HepG2 (cell line): Measurements from ENCODE around the gene NPAS2. TPM values are rescaled to one million over a fixed set of nuclear protein-coding genes. Genes with fewer than 3 reads are reported as not detected.

Source experiments
- ATAC-seq: fragments of 200-7000 bp; cut with Tn5 transposase; 3 replicates; pipeline ENCODE4 v1.9.1; 2020; ENCODE audit warnings: mild to moderate bottlenecking, moderate library complexity
- BruUV-seq: library from RNA; stranded (reverse); fragments of 400-500 nt; replicated peaks from 2 replicates; lab custom pipeline; 2021; lab: Mats Ljungman, UMichigan
- CTCF ChIA-PET: fragments of 300-600 bp; formaldehyde crosslinking; extraction: SDS; loops from one replicate; lab custom pipeline; 2021; ENCODE audit warnings: low total read pairs, inconsistent platforms, low intra/inter-chr PET ratio; lab: Yijun Ruan, JAX
- POLR2A ChIA-PET: fragments of 350-600 bp; sonication (Branson Sonifier 250); formaldehyde crosslinking; loops from one replicate; lab custom pipeline; 2020; ENCODE audit warnings: antibody characterized with exemption, inconsistent platforms; lab: Yijun Ruan, JAX
- DNase-seq: peaks from one replicate; pipeline ENCODE4 v3.0.0-alpha.2; 2015; ENCODE audit warnings: low spot score
- FAIRE-seq: peaks from 3 replicates; lab custom pipeline; 2011; peaks lifted over from hg19 to GRCh38; lab: Jason Lieb, UNC
- H2AFZ ChIP-seq: one replicate; pipeline ENCODE4 v1.6.1; 2011; ENCODE audit warnings: low read length, inconsistent platforms
- H3K27ac ChIP-seq: fragments of 300-600 bp; 3 replicates; pipeline ENCODE4 v1.8.0; 2011; ENCODE audit warnings: mixed run types, mild to moderate bottlenecking, mixed read lengths, low read length, inconsistent platforms; ENCODE audit not compliant: insufficient read depth; ENCODE audit errors: extremely low read length
- H3K27me3 ChIP-seq, 2 experiments: fragments of 200-600 bp in 1 of 2; 2 replicates in 1 of 2; 3 replicates in 1 of 2; pipeline versions ENCODE4 v1.6.0 to v1.8.0; 2011; ENCODE audit warnings: low read length in 2 of 2, mild to moderate bottlenecking in 2 of 2, moderate library complexity in 2 of 2, inconsistent platforms in 1 of 2; ENCODE audit not compliant: insufficient read depth in 2 of 2, control insufficient read depth in 1 of 2
- H3K36me3 ChIP-seq, 2 experiments: fragments of 200-600 bp in 1 of 2; replicated peaks in 1 of 2; 2 replicates in 1 of 2; 3 replicates in 1 of 2; pipeline versions ENCODE4 v1.5.1 to v1.8.0; 2011; ENCODE audit warnings: low read length in 2 of 2, inconsistent platforms in 1 of 2; ENCODE audit not compliant: insufficient read depth in 2 of 2, control insufficient read depth in 1 of 2
- H3K4me1 ChIP-seq: 2 replicates; pipeline ENCODE4 v1.5.1; 2012; ENCODE audit warnings: low read length, inconsistent platforms; ENCODE audit not compliant: insufficient read depth
- H3K4me2 ChIP-seq: 2 replicates; pipeline ENCODE4 v1.6.0; 2011; ENCODE audit warnings: low read depth, low read length, inconsistent platforms
- H3K4me3 ChIP-seq, 3 experiments: fragments of 200-600 bp in 1 of 3; sonication (generic), shearing (Covaris generic) in 1 of 3; replicated peaks in 1 of 3; 2 replicates each; pipeline ENCODE4 v1.5.1; 2011 to 2016; ENCODE audit warnings: low read length in 3 of 3, inconsistent platforms in 2 of 3, low read depth in 2 of 3, mild to moderate bottlenecking in 2 of 3, control low read depth in 1 of 3, mixed read lengths in 1 of 3; ENCODE audit not compliant: insufficient read depth in 1 of 3
- H3K79me2 ChIP-seq: one replicate; pipeline ENCODE4 v1.6.1; 2011; ENCODE audit warnings: low read length, inconsistent platforms; ENCODE audit not compliant: insufficient read depth
- H3K9ac ChIP-seq: 2 replicates; pipeline ENCODE4 v1.6.0; 2011; ENCODE audit warnings: mild to moderate bottlenecking, low read depth, low read length, inconsistent platforms; ENCODE audit not compliant: insufficient read depth
- H3K9me3 ChIP-seq: 2 replicates; pipeline ENCODE4 v1.5.1; 2012; ENCODE audit warnings: mild to moderate bottlenecking, low read length
- H4K20me1 ChIP-seq: 2 replicates; pipeline ENCODE4 v1.6.0; 2011; ENCODE audit warnings: inconsistent platforms, mild to moderate bottlenecking, low read length, moderate library complexity; ENCODE audit not compliant: insufficient read depth
- ARNT2 ChIP-seq: sonication (generic); formaldehyde crosslinking; IDR thresholded peaks from 2 replicates; pipeline ENCODE4 v1.8.0; 2022; ENCODE audit warnings: mild to moderate bottlenecking, low read depth, missing genetic modification reagents, moderate library complexity
- FOXP1 ChIP-seq, 2 experiments: fragments of 450-650 bp in 1 of 2; IDR thresholded peaks; 2 replicates each; pipeline ENCODE4 v1.6.1; 2017 to 2018; ENCODE audit warnings: antibody characterized with exemption in 1 of 2
- HDAC1 ChIP-seq: sonication (generic); formaldehyde crosslinking; IDR thresholded peaks from 2 replicates; pipeline ENCODE4 v1.5.1; 2020; ENCODE audit warnings: mild to moderate bottlenecking, missing genetic modification reagents
- ISL2 ChIP-seq: sonication (generic); formaldehyde crosslinking; IDR thresholded peaks from 2 replicates; pipeline ENCODE4 v1.5.0; 2020; ENCODE audit warnings: missing genetic modification reagents
- MIER2 ChIP-seq: IDR thresholded peaks from 2 replicates; pipeline ENCODE4 v1.6.1; 2016; ENCODE audit warnings: missing biosample characterization, missing genetic modification reagents
- NRL ChIP-seq: sonication (generic); formaldehyde crosslinking; IDR thresholded peaks from 2 replicates; pipeline ENCODE4 v1.5.0; 2020; ENCODE audit warnings: missing genetic modification reagents, mild to moderate bottlenecking, moderate library complexity, borderline replicate concordance
- PAF1 ChIP-seq: IDR thresholded peaks from 2 replicates; pipeline ENCODE4 v1.6.1; 2016; ENCODE audit warnings: missing genetic modification reagents, missing compliant biosample characterization
- ZNF367 ChIP-seq: sonication (generic); formaldehyde crosslinking; IDR thresholded peaks from 2 replicates; pipeline ENCODE4 v1.4.0; 2020; ENCODE audit warnings: missing genetic modification reagents, borderline replicate concordance
- ZNF383 ChIP-seq: sonication (generic); formaldehyde crosslinking; IDR thresholded peaks from 2 replicates; pipeline ENCODE4 v1.4.0; 2020; ENCODE audit warnings: missing genetic modification reagents, mild to moderate bottlenecking, borderline replicate concordance
- ZNF615 ChIP-seq: sonication (generic); formaldehyde crosslinking; IDR thresholded peaks from 2 replicates; pipeline ENCODE4 v1.5.0; 2020; ENCODE audit warnings: mild to moderate bottlenecking, missing genetic modification reagents, borderline replicate concordance
- ZNF737 ChIP-seq: sonication (generic); formaldehyde crosslinking; IDR thresholded peaks from 2 replicates; pipeline ENCODE4 v1.5.0; 2020; ENCODE audit warnings: missing genetic modification reagents, mild to moderate bottlenecking, borderline replicate concordance
- ZNF776 ChIP-seq: sonication (generic); formaldehyde crosslinking; IDR thresholded peaks from 2 replicates; pipeline ENCODE4 v1.4.0; 2020; ENCODE audit warnings: mild to moderate bottlenecking, missing genetic modification reagents
- ZNF782 ChIP-seq: sonication (generic); formaldehyde crosslinking; IDR thresholded peaks from 2 replicates; pipeline ENCODE4 v1.4.0; 2020; ENCODE audit warnings: missing genetic modification reagents, mild to moderate bottlenecking, borderline replicate concordance
- ZNF879 ChIP-seq: sonication (generic); formaldehyde crosslinking; IDR thresholded peaks from 2 replicates; pipeline ENCODE4 v1.8.1; 2023; ENCODE audit warnings: missing genetic modification reagents
- WGBS: methylation state at CpG from one replicate; pipeline ENCODE4 v1.1.6; 2017; ENCODE audit warnings: low lambda C conversion rate; 5-methylcytosine and 5-hydroxymethylcytosine counted together
- in situ Hi-C: cut with HindIII; loops from 2 replicates; pipeline ENCODE4 v1.10.0; 2017; ENCODE audit warnings: low pct_unique_long_range_greater_than_20kb; ENCODE audit not compliant: extremely low pct_ligation_motif_present
- intact Hi-C: fragments of 100-400 bp; cut with micrococcal nuclease; formaldehyde crosslinking; loops from one replicate; pipeline ENCODE4 v1.10.0; 2022; ENCODE audit not compliant: unreplicated experiment
- polyA plus RNA-seq, 8 experiments: library from polyadenylated mRNA; depleted of rRNA in 3 of 8; stranded (reverse) in 7 of 8; unstranded in 1 of 8; fragments of >200 nt; fragmentation: Illumina TruSeq in 4 of 8; extraction: Trizol in 4 of 8; gene quantifications; 2 replicates each; pipeline versions ENCODE4 v1.2.1 to v1.2.3, GENCODE V29; 2011 to 2016; ENCODE audit warnings: low read depth in 4 of 8, missing spikeins in 1 of 8, mixed read lengths in 1 of 8; ENCODE audit not compliant: insufficient read depth in 1 of 8
- total RNA-seq, 5 experiments: library from RNA; depleted of rRNA; stranded (reverse); fragments of >200 nt; fragmentation: Illumina TruSeq; extraction: Trizol; gene quantifications; 2 replicates each; pipeline ENCODE4 v1.2.3, GENCODE V29; 2016; ENCODE audit warnings: low read depth in 1 of 5
- TF ChIP-seq, protein P1 (sequence below): IDR thresholded peaks from 2 replicates; pipeline ENCODE4 v1.6.1; 2016; ENCODE audit warnings: low read depth, borderline replicate concordance
- TF ChIP-seq, protein P2 (sequence below): sonication (generic); formaldehyde crosslinking; IDR thresholded peaks from 2 replicates; pipeline ENCODE4 v1.4.0; 2020; ENCODE audit warnings: missing genetic modification reagents
- TF ChIP-seq, protein P3 (sequence below): sonication (generic); formaldehyde crosslinking; IDR thresholded peaks from 2 replicates; pipeline ENCODE4 v1.8.0; 2023; ENCODE audit warnings: mild to moderate bottlenecking, missing genetic modification reagents
- TF ChIP-seq, protein P4 (sequence below): fragments of 450-650 bp; IDR thresholded peaks from 2 replicates; pipeline ENCODE4 v1.6.1; 2017; ENCODE audit warnings: mild to moderate bottlenecking

The NPAS2 gene
- total and polyA plus RNA-seq, 2 of the 13 experiments (the other 11 are each of a cell fraction or from before 2014, with no cell fraction given): 14.8 to 37.5 TPM

DNA sequence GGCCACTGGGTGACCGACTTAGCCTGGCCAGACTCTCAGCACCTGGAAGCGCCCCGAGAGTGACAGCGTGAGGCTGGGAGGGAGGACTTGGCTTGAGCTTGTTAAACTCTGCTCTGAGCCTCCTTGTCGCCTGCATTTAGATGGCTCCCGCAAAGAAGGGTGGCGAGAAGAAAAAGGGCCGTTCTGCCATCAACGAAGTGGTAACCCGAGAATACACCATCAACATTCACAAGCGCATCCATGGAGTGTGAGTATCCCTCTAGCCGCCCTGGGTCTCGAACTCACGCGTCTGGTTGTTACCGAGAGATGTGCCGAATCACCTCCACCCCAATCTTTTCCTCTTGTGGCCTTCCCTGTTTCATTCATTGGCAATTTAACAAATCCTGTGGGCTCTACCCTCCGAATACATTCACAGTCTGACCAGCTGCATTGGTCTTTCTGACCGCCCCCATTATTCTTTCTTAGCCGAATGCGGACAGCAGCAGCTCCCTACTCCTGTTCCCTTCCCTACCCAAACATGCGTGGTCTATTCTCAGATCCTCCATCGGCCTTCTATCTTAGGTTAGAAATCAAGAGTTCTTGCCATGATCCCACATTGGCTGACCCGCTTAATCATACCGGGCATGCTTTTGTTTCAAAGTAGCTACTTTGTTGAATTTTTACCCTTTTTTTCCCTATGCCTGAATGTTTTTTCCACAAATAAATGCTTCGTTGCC is 182.8 kb downstream of the NPAS2 start:
- Histone ChIP-seq H3K27ac (peak overlapping the region; percentile 79), H3K27me3 (no peaks in the 10 kb centered on the region; a peak in 1 of 5 replicates), H3K79me2 (peaks cover 39% of the 10 kb centered on the region), H3K4me2 (peak overlapping the region; percentile 91), H3K9ac (peak overlapping the region; percentile 97), H3K4me3 (peak overlapping the region; percentile 81 to 96 (median 91)), H2AFZ (no peak overlapping the region), H3K36me3 (peaks cover 23 to 45% of the 10 kb centered on the region in 2 experiments), H3K9me3 (no peaks in the 10 kb centered on the region), H3K4me1 (peaks cover 43% of the 10 kb centered on the region), H4K20me1 (peaks cover 53% of the 10 kb centered on the region)
- intact Hi-C loops: no loop called here
- no peak for FAIRE-seq
- peak; percentile 4 for ATAC-seq
- in situ Hi-C loops: no loop called here
- BruUV-seq: TSS peak; percentile 62
- CTCF ChIA-PET: no interaction called here
- peak; percentile 17 for DNase-seq
- WGBS: under 1% methylated on average over 26 of the region's 26 CpGs
- POLR2A ChIA-PET: interaction anchor here (0.9 to 3.1 kb wide), 33 partner anchors 10 to 440 kb away, joined by 3 to 41 read pairs (median 4); partner anchors contain the start of genes PDCL3 and TBC1D8
- TF ChIP-seq, protein P1, sequence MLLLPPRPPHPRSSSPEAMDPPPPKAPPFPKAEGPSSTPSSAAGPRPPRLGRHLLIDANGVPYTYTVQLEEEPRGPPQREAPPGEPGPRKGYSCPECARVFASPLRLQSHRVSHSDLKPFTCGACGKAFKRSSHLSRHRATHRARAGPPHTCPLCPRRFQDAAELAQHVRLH (CRISPR knock-in tag): no peak
- TF ChIP-seq HDAC1 (CRISPR knock-in tag) (no peak; the same call in 1 of the 2 replicates), ZNF782 (CRISPR knock-in tag) (no peak), ZNF776 (CRISPR knock-in tag) (no peak), NRL (CRISPR knock-in tag) (peak; percentile 8; the same call in 1 of the 2 replicates), ZNF615 (CRISPR knock-in tag) (peak; percentile 39; the same call in 1 of the 2 replicates), ISL2 (no peak), ZNF383 (CRISPR knock-in tag) (no peak), ZNF367 (0 out of 2 replicates have a peak, but pooled peaks have one; percentile 7), ZNF879 (no peak), MIER2 (CRISPR knock-in tag) (no peak), ARNT2 (CRISPR knock-in tag) (no peak), FOXP1 (IDR thresholded peaks at IDR 0.05) (no peak), FOXP1 (CRISPR knock-in tag; IDR thresholded peaks at IDR 0.05) (no peak), PAF1 (peak; percentile 19; the same call in 1 of the 2 replicates), ZNF737 (CRISPR knock-in tag) (peak; percentile 57; the same call in 1 of the 2 replicates)
- TF ChIP-seq, protein P2, sequence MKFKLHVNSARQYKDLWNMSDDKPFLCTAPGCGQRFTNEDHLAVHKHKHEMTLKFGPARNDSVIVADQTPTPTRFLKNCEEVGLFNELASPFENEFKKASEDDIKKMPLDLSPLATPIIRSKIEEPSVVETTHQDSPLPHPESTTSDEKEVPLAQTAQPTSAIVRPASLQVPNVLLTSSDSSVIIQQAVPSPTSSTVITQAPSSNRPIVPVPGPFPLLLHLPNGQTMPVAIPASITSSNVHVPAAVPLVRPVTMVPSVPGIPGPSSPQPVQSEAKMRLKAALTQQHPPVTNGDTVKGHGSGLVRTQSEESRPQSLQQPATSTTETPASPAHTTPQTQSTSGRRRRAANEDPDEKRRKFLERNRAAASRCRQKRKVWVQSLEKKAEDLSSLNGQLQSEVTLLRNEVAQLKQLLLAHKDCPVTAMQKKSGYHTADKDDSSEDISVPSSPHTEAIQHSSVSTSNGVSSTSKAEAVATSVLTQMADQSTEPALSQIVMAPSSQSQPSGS (CRISPR knock-in tag): no peak
- TF ChIP-seq, protein P3, sequence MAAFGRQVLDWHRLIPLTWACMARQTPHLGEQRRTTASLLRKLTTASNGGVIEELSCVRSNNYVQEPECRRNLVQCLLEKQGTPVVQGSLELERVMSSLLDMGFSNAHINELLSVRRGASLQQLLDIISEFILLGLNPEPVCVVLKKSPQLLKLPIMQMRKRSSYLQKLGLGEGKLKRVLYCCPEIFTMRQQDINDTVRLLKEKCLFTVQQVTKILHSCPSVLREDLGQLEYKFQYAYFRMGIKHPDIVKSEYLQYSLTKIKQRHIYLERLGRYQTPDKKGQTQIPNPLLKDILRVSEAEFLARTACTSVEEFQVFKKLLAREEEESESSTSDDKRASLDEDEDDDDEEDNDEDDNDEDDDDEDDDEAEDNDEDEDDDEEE (CRISPR knock-in tag): peak; percentile 61; the same call in 1 of the 2 replicates
- TF ChIP-seq, protein P4, sequence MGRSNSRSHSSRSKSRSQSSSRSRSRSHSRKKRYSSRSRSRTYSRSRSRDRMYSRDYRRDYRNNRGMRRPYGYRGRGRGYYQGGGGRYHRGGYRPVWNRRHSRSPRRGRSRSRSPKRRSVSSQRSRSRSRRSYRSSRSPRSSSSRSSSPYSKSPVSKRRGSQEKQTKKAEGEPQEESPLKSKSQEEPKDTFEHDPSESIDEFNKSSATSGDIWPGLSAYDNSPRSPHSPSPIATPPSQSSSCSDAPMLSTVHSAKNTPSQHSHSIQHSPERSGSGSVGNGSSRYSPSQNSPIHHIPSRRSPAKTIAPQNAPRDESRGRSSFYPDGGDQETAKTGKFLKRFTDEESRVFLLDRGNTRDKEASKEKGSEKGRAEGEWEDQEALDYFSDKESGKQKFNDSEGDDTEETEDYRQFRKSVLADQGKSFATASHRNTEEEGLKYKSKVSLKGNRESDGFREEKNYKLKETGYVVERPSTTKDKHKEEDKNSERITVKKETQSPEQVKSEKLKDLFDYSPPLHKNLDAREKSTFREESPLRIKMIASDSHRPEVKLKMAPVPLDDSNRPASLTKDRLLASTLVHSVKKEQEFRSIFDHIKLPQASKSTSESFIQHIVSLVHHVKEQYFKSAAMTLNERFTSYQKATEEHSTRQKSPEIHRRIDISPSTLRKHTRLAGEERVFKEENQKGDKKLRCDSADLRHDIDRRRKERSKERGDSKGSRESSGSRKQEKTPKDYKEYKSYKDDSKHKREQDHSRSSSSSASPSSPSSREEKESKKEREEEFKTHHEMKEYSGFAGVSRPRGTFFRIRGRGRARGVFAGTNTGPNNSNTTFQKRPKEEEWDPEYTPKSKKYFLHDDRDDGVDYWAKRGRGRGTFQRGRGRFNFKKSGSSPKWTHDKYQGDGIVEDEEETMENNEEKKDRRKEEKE: no peak
